Retinal pigment epithelial cell (primary cell): ENCODE measurements around the gene SH3BGRL3.
A peak's percentile ranks its signal among the peaks of the same experiment; 100 is the strongest.

Source experiments
- DNase-seq: peaks from one replicate; pipeline ENCODE4 v3.0.0-alpha.2; 2010; ENCODE audit warnings: low read depth
- H3K4me3 ChIP-seq: 2 replicates; pipeline ENCODE4 v1.5.1; 2011; ENCODE audit warnings: mild to moderate bottlenecking, low read length, control low read depth, moderate library complexity
- CTCF ChIP-seq: conservative IDR thresholded peaks from 2 replicates; pipeline ENCODE4 v1.5.1; 2011; ENCODE audit warnings: low read depth, low read length, control low read depth, inconsistent platforms

SH3BGRL3 gene

GRCh38 chr1:26268290-26269197 is 11.3 kb upstream of the SH3BGRL3 start:
- TF ChIP-seq CTCF = no peak
- no peak overlapping the region for H3K4me3 ChIP-seq
- no peak for DNase-seq

GRCh38 chr1:26269198-26269550 is 10.7 kb upstream of the SH3BGRL3 start:
- no peak for TF ChIP-seq CTCF
- DNase-seq = no peak
- no peak overlapping the region for H3K4me3 ChIP-seq

- TF ChIP-seq CTCF = no peak
- H3K4me3 ChIP-seq = no peak overlapping the region
- no peak for DNase-seq
Measured at GRCh38 chr1:26274801-26275425, 5.0 kb upstream of the SH3BGRL3 start.

GRCh38 chr1:26275580-26276431 is 4.1 kb upstream of the SH3BGRL3 start:
- TF ChIP-seq CTCF = peak; percentile 82
- no peak for DNase-seq
- H3K4me3 ChIP-seq = no peak overlapping the region

- no peak overlapping the region for H3K4me3 ChIP-seq
- TF ChIP-seq CTCF = no peak
- no peak for DNase-seq
Measured at GRCh38 chr1:26276432-26276838, 3.5 kb upstream of the SH3BGRL3 start.

GRCh38 chr1:26277261-26277661 is 2.6 kb upstream of the SH3BGRL3 start:
- TF ChIP-seq CTCF = no peak
- DNase-seq = no peak
- H3K4me3 ChIP-seq = no peak overlapping the region
